WI38 (cell line): Measurements from ENCODE around the gene COL11A1.
"Not testable (repeated sequence)": the region's sequence is repeated elsewhere in the genome, so short reads cannot be mapped to it uniquely, and the experiment has no call there.

Experiments used
- H3K4me3 ChIP-seq: 2 replicates; pipeline ENCODE4 v1.5.1; 2011; ENCODE audit warnings: low read depth, mild to moderate bottlenecking, control low read depth, low read length
- CTCF ChIP-seq: IDR thresholded peaks from 2 replicates; pipeline ENCODE4 v1.5.1; 2012; ENCODE audit warnings: low read depth, mild to moderate bottlenecking, control low read depth, low read length

COL11A1 gene

GRCh38 chr1:103129255-103129654, 20.9 kb upstream of the COL11A1 start:
- H3K4me3 ChIP-seq: no peak overlapping the region
- no peak for TF ChIP-seq CTCF

- not testable (repeated sequence) for H3K4me3 ChIP-seq
Observed at GRCh38 chr1:103128256-103128655, 19.9 kb upstream of the COL11A1 start.

- no peak for TF ChIP-seq CTCF
- no peak overlapping the region for H3K4me3 ChIP-seq
Observed at GRCh38 chr1:103125219-103125618, 16.9 kb upstream of the COL11A1 start.

- TF ChIP-seq CTCF: no peak
- no peak overlapping the region for H3K4me3 ChIP-seq
Observed at GRCh38 chr1:103122983-103123720, 14.8 kb upstream of the COL11A1 start.

- no peak for TF ChIP-seq CTCF
- no peak overlapping the region for H3K4me3 ChIP-seq
Observed at GRCh38 chr1:103120981-103121380, 12.7 kb upstream of the COL11A1 start.

- no peak overlapping the region for H3K4me3 ChIP-seq
- no peak for TF ChIP-seq CTCF
Observed at GRCh38 chr1:103112546-103112945, 4.2 kb upstream of the COL11A1 start.

- H3K4me3 ChIP-seq: no peak overlapping the region
- TF ChIP-seq CTCF: no peak
Observed at GRCh38 chr1:103111926-103112325, 3.6 kb upstream of the COL11A1 start.

GRCh38 chr1:103110701-103111100, 2.4 kb upstream of the COL11A1 start:
- H3K4me3 ChIP-seq: no peak overlapping the region
- no peak for TF ChIP-seq CTCF
